HepG2 (cell line): ENCODE results near the gene RTN1. TPM values are rescaled to one million over a fixed set of nuclear protein-coding genes. Genes with fewer than 3 reads are reported as not detected.

ENCODE experiments used
- ATAC-seq: fragments of 200-7000 bp; cut with Tn5 transposase; 3 replicates; pipeline ENCODE4 v1.9.1; 2020; ENCODE audit warnings: mild to moderate bottlenecking, moderate library complexity
- BruUV-seq: library from RNA; stranded (reverse); fragments of 400-500 nt; replicated peaks from 2 replicates; lab custom pipeline; 2021; lab: Mats Ljungman, UMichigan
- CTCF ChIA-PET: fragments of 300-600 bp; formaldehyde crosslinking; extraction: SDS; loops from one replicate; lab custom pipeline; 2021; ENCODE audit warnings: low total read pairs, inconsistent platforms, low intra/inter-chr PET ratio; lab: Yijun Ruan, JAX
- POLR2A ChIA-PET: fragments of 350-600 bp; sonication (Branson Sonifier 250); formaldehyde crosslinking; loops from one replicate; lab custom pipeline; 2020; ENCODE audit warnings: antibody characterized with exemption, inconsistent platforms; lab: Yijun Ruan, JAX
- DNase-seq: peaks from one replicate; pipeline ENCODE4 v3.0.0-alpha.2; 2015; ENCODE audit warnings: low spot score
- FAIRE-seq: peaks from 3 replicates; lab custom pipeline; 2011; peaks lifted over from hg19 to GRCh38; lab: Jason Lieb, UNC
- H2AFZ ChIP-seq: one replicate; pipeline ENCODE4 v1.6.1; 2011; ENCODE audit warnings: low read length, inconsistent platforms
- H3K27ac ChIP-seq: fragments of 300-600 bp; 3 replicates; pipeline ENCODE4 v1.8.0; 2011; ENCODE audit warnings: mixed run types, mild to moderate bottlenecking, mixed read lengths, low read length, inconsistent platforms; ENCODE audit not compliant: insufficient read depth; ENCODE audit errors: extremely low read length
- H3K27me3 ChIP-seq, 2 experiments: fragments of 200-600 bp in 1 of 2; 2 replicates in 1 of 2; 3 replicates in 1 of 2; pipeline versions ENCODE4 v1.6.0 to v1.8.0; 2011; ENCODE audit warnings: low read length in 2 of 2, mild to moderate bottlenecking in 2 of 2, moderate library complexity in 2 of 2, inconsistent platforms in 1 of 2; ENCODE audit not compliant: insufficient read depth in 2 of 2, control insufficient read depth in 1 of 2
- H3K36me3 ChIP-seq, 2 experiments: fragments of 200-600 bp in 1 of 2; replicated peaks in 1 of 2; 2 replicates in 1 of 2; 3 replicates in 1 of 2; pipeline versions ENCODE4 v1.5.1 to v1.8.0; 2011; ENCODE audit warnings: low read length in 2 of 2, inconsistent platforms in 1 of 2; ENCODE audit not compliant: insufficient read depth in 2 of 2, control insufficient read depth in 1 of 2
- H3K4me1 ChIP-seq: 2 replicates; pipeline ENCODE4 v1.5.1; 2012; ENCODE audit warnings: low read length, inconsistent platforms; ENCODE audit not compliant: insufficient read depth
- H3K4me2 ChIP-seq: 2 replicates; pipeline ENCODE4 v1.6.0; 2011; ENCODE audit warnings: low read depth, low read length, inconsistent platforms
- H3K4me3 ChIP-seq, 3 experiments: fragments of 200-600 bp in 1 of 3; sonication (generic), shearing (Covaris generic) in 1 of 3; replicated peaks in 1 of 3; 2 replicates each; pipeline ENCODE4 v1.5.1; 2011 to 2016; ENCODE audit warnings: low read length in 3 of 3, inconsistent platforms in 2 of 3, low read depth in 2 of 3, mild to moderate bottlenecking in 2 of 3, control low read depth in 1 of 3, mixed read lengths in 1 of 3; ENCODE audit not compliant: insufficient read depth in 1 of 3
- H3K79me2 ChIP-seq: one replicate; pipeline ENCODE4 v1.6.1; 2011; ENCODE audit warnings: low read length, inconsistent platforms; ENCODE audit not compliant: insufficient read depth
- H3K9ac ChIP-seq: 2 replicates; pipeline ENCODE4 v1.6.0; 2011; ENCODE audit warnings: mild to moderate bottlenecking, low read depth, low read length, inconsistent platforms; ENCODE audit not compliant: insufficient read depth
- H3K9me3 ChIP-seq: 2 replicates; pipeline ENCODE4 v1.5.1; 2012; ENCODE audit warnings: mild to moderate bottlenecking, low read length
- H4K20me1 ChIP-seq: 2 replicates; pipeline ENCODE4 v1.6.0; 2011; ENCODE audit warnings: inconsistent platforms, mild to moderate bottlenecking, low read length, moderate library complexity; ENCODE audit not compliant: insufficient read depth
- FOSL2 ChIP-seq: sonication (generic); formaldehyde crosslinking; IDR thresholded peaks from 2 replicates; pipeline ENCODE4 v1.4.0; 2020; ENCODE audit warnings: missing genetic modification reagents
- HNF4G ChIP-seq, 2 experiments: sonication (generic) in 1 of 2; formaldehyde crosslinking in 1 of 2; IDR thresholded peaks; 2 replicates each; pipeline versions ENCODE4 v1.4.0 to v1.6.1; 2011 to 2020; ENCODE audit warnings: borderline replicate concordance in 2 of 2, low read depth in 2 of 2, mild to moderate bottlenecking in 2 of 2, low read length in 1 of 2, missing genetic modification reagents in 1 of 2, moderate library complexity in 1 of 2
- POLR2A ChIP-seq, 2 experiments: IDR thresholded peaks; 2 replicates each; pipeline ENCODE4 v1.6.1; 2011; ENCODE audit warnings: low read depth in 2 of 2, low read length in 2 of 2, mild to moderate bottlenecking in 1 of 2, moderate library complexity in 1 of 2; ENCODE audit not compliant: insufficient read depth in 1 of 2
- RFXANK ChIP-seq: IDR thresholded peaks from 2 replicates; pipeline ENCODE4 v1.6.1; 2016
- ZBTB37 ChIP-seq: sonication (generic); formaldehyde crosslinking; IDR thresholded peaks from 2 replicates; pipeline ENCODE4 v1.4.0; 2020; ENCODE audit warnings: mild to moderate bottlenecking, missing genetic modification reagents
- ZNF709 ChIP-seq: sonication (generic); formaldehyde crosslinking; IDR thresholded peaks from 2 replicates; pipeline ENCODE4 v1.5.0; 2020; ENCODE audit warnings: mild to moderate bottlenecking, missing genetic modification reagents
- WGBS: methylation state at CpG from one replicate; pipeline ENCODE4 v1.1.6; 2017; ENCODE audit warnings: low lambda C conversion rate; 5-methylcytosine and 5-hydroxymethylcytosine counted together
- in situ Hi-C: cut with HindIII; loops from 2 replicates; pipeline ENCODE4 v1.10.0; 2017; ENCODE audit warnings: low pct_unique_long_range_greater_than_20kb; ENCODE audit not compliant: extremely low pct_ligation_motif_present
- intact Hi-C: fragments of 100-400 bp; cut with micrococcal nuclease; formaldehyde crosslinking; loops from one replicate; pipeline ENCODE4 v1.10.0; 2022; ENCODE audit not compliant: unreplicated experiment
- polyA plus RNA-seq, 8 experiments: library from polyadenylated mRNA; depleted of rRNA in 3 of 8; stranded (reverse) in 7 of 8; unstranded in 1 of 8; fragments of >200 nt; fragmentation: Illumina TruSeq in 4 of 8; extraction: Trizol in 4 of 8; gene quantifications; 2 replicates each; pipeline versions ENCODE4 v1.2.1 to v1.2.3, GENCODE V29; 2011 to 2016; ENCODE audit warnings: low read depth in 4 of 8, missing spikeins in 1 of 8, mixed read lengths in 1 of 8; ENCODE audit not compliant: insufficient read depth in 1 of 8
- total RNA-seq, 5 experiments: library from RNA; depleted of rRNA; stranded (reverse); fragments of >200 nt; fragmentation: Illumina TruSeq; extraction: Trizol; gene quantifications; 2 replicates each; pipeline ENCODE4 v1.2.3, GENCODE V29; 2016; ENCODE audit warnings: low read depth in 1 of 5
- TF ChIP-seq, protein P1 (sequence below): IDR thresholded peaks from 2 replicates; pipeline ENCODE4 v1.6.1; 2016; ENCODE audit warnings: low read depth, missing genetic modification reagents, missing compliant biosample characterization
- TF ChIP-seq, protein P2 (sequence below): sonication (generic); formaldehyde crosslinking; IDR thresholded peaks from 2 replicates; pipeline ENCODE4 v1.4.0; 2020; ENCODE audit warnings: missing genetic modification reagents, borderline replicate concordance

The RTN1 gene
- total and polyA plus RNA-seq, 2 of the 13 experiments (the other 11 are each of a cell fraction or from before 2014, with no cell fraction given) = 0.04 to 0.18 TPM

DNA sequence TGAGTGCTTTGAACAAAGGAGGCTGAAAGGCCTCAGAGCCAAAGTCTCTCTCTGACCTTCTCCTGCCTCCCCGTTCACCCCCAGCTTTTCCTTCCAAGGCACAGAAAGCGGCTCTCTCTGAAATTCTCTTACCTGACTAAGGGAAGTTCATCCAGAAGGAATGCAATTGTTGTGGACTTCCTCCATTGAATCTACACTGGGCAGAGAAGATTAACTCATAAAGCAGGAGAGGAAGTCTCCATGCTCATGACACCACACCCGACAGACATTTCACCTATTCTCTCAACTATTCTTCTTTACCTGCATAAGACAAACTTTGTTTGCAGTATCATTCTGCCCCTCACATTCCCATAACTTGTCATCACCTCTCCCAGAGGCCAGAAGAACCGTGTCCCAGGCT, 164.7 kb downstream of the RTN1 start (continued):
- TF ChIP-seq, protein P1, sequence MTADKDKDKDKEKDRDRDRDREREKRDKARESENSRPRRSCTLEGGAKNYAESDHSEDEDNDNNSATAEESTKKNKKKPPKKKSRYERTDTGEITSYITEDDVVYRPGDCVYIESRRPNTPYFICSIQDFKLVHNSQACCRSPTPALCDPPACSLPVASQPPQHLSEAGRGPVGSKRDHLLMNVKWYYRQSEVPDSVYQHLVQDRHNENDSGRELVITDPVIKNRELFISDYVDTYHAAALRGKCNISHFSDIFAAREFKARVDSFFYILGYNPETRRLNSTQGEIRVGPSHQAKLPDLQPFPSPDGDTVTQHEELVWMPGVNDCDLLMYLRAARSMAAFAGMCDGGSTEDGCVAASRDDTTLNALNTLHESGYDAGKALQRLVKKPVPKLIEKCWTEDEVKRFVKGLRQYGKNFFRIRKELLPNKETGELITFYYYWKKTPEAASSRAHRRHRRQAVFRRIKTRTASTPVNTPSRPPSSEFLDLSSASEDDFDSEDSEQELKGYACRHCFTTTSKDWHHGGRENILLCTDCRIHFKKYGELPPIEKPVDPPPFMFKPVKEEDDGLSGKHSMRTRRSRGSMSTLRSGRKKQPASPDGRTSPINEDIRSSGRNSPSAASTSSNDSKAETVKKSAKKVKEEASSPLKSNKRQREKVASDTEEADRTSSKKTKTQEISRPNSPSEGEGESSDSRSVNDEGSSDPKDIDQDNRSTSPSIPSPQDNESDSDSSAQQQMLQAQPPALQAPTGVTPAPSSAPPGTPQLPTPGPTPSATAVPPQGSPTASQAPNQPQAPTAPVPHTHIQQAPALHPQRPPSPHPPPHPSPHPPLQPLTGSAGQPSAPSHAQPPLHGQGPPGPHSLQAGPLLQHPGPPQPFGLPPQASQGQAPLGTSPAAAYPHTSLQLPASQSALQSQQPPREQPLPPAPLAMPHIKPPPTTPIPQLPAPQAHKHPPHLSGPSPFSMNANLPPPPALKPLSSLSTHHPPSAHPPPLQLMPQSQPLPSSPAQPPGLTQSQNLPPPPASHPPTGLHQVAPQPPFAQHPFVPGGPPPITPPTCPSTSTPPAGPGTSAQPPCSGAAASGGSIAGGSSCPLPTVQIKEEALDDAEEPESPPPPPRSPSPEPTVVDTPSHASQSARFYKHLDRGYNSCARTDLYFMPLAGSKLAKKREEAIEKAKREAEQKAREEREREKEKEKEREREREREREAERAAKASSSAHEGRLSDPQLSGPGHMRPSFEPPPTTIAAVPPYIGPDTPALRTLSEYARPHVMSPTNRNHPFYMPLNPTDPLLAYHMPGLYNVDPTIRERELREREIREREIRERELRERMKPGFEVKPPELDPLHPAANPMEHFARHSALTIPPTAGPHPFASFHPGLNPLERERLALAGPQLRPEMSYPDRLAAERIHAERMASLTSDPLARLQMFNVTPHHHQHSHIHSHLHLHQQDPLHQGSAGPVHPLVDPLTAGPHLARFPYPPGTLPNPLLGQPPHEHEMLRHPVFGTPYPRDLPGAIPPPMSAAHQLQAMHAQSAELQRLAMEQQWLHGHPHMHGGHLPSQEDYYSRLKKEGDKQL (CRISPR knock-in tag) = no peak

- CTCF ChIA-PET = no interaction called here
Observed at GRCh38 chr14:59705245-59705644, 165.3 kb downstream of the RTN1 start.

More at GRCh38 chr14:59705245-59705644, 165.3 kb downstream of the RTN1 start:
- no peak for TF ChIP-seq FOSL2 (CRISPR knock-in tag)
- TF ChIP-seq ZBTB37 = no peak
- no peak for TF ChIP-seq HNF4G (IDR thresholded peaks at IDR 0.05; ENCODE audit: borderline replicate concordance, low read depth, low read length)
- TF ChIP-seq HNF4G (CRISPR knock-in tag; IDR thresholded peaks at IDR 0.05; ENCODE audit: borderline replicate concordance, low read depth) = no peak
- no peak for TF ChIP-seq POLR2A (IDR thresholded peaks at IDR 0.05; ENCODE audit: insufficient read depth in 1 of 2, low read depth in 2 of 2, low read length in 2 of 2)
- no peak for TF ChIP-seq RFXANK
- no peak for TF ChIP-seq ZNF709
- TF ChIP-seq, protein P2, sequence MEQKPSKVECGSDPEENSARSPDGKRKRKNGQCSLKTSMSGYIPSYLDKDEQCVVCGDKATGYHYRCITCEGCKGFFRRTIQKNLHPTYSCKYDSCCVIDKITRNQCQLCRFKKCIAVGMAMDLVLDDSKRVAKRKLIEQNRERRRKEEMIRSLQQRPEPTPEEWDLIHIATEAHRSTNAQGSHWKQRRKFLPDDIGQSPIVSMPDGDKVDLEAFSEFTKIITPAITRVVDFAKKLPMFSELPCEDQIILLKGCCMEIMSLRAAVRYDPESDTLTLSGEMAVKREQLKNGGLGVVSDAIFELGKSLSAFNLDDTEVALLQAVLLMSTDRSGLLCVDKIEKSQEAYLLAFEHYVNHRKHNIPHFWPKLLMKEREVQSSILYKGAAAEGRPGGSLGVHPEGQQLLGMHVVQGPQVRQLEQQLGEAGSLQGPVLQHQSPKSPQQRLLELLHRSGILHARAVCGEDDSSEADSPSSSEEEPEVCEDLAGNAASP (CRISPR knock-in tag) = no peak
- Histone ChIP-seq H4K20me1 (no peaks in the 10 kb centered on the region), H3K4me3 (no peak overlapping the region), H3K79me2 (no peaks in the 10 kb centered on the region), H3K4me1 (no peaks in the 10 kb centered on the region), H3K27me3 (no peaks in the 10 kb centered on the region), H3K27ac (no peak overlapping the region), H3K9ac (no peak overlapping the region), H2AFZ (no peak overlapping the region), H3K4me2 (no peak overlapping the region), H3K36me3 (no peaks in the 10 kb centered on the region), H3K9me3 (no peaks in the 10 kb centered on the region)
- intact Hi-C loops (no loop called here), in situ Hi-C loops (no loop called here)
- ATAC-seq (no peak), FAIRE-seq (no peak), DNase-seq (no peak)
- no TSS peak for BruUV-seq
- POLR2A ChIA-PET = no interaction called here
- 0% methylated on average over 2 of the region's 2 CpGs for WGBS
